ENCODE data around the gene C11orf68.

C11orf68 gene

DNA sequence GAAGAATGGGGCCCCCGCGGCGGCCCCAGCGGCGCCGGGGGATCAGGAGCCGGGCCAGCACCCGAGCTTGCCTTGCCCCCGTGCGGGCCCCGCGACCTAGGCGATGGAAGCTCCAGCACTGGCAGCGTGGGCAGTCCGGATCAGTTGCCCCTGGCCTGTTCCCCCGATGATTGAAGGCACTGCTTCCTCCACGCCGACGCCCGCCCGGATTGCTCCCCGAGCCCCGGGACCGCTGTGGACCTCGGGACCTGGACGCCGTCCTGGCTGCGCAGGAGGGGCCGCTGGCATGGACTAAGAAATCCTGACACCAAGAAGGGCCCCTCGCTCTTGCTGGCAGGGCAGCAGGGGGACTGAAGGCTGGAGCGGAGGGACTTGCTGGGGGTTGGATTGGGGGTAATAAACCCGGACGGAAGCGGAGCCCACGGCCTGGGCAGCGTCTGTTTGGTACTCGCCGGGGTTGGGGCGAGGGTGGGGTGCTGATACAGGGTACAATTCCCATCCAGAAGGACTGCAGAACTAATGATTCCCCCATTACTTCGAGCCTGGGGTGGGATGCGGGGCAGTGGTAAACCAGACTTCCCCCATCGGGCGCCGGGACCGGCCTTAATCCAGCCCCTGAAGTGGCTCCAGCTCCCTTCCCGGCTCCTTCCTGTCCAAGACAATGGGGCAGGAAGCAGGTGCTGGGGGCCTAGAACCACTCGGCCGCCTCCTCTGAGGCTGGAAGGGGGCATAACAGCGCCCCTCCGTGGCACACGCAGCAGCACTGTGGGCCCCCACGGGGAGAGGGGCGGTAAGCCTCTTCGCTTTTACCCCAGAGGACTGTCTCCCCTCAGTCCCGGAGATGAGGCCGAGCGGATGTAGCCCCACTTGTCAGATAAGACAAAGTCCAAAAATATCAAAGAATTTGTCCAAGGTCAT is 27.4 kb downstream of the C11orf68 start:
- peak in 1 of 2 experiments; percentile 42 for DNase-seq (ENCODE audit: low read depth in 2 of 2)

DNA sequence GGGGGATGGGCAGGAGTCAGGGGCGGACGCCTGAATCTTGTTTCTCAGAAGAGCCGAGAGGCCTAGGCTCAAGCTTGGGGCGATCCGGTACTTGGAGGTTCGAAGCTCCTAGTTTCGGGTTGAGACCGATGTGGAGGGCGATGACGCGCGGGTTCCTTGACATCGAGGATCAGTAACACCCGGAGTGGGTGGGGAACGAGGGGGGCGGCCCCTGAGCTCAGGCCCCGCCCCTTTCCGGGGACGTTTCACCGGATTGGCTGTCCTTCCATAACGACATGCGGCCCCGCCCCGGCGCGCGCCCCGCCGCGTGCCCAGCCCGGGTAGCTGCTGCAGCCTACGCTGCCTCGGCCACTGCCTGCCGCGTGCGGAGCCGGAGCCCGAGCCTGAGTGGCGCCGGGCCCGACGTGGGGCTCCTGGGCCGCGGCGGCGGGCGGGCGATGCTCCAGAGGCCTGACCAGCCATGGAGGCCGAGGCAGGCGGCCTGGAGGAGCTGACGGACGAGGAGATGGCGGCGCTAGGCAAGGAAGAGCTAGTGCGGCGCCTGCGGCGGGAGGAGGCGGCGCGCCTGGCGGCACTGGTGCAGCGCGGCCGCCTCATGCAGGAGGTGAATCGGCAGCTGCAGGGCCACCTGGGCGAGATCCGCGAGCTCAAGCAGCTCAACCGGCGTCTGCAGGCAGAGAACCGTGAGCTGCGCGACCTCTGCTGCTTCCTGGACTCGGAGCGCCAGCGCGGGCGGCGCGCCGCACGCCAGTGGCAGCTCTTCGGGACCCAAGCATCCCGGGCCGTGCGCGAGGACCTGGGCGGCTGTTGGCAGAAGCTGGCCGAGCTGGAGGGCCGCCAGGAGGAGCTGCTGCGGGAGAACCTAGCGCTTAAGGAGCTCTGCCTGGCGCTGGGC is 28.3 kb downstream of the C11orf68 start, which contains the start of gene CCDC85B:
Gene CCDC85B, plus strand, starts transcription at position 350 of the 895 bp plus-strand sequence. Its CDS starts 111 bp downstream, at position 461.
- DNase-seq (ENCODE audit: low read depth in 2 of 2), result peak; percentile 98 to 99

DNA sequence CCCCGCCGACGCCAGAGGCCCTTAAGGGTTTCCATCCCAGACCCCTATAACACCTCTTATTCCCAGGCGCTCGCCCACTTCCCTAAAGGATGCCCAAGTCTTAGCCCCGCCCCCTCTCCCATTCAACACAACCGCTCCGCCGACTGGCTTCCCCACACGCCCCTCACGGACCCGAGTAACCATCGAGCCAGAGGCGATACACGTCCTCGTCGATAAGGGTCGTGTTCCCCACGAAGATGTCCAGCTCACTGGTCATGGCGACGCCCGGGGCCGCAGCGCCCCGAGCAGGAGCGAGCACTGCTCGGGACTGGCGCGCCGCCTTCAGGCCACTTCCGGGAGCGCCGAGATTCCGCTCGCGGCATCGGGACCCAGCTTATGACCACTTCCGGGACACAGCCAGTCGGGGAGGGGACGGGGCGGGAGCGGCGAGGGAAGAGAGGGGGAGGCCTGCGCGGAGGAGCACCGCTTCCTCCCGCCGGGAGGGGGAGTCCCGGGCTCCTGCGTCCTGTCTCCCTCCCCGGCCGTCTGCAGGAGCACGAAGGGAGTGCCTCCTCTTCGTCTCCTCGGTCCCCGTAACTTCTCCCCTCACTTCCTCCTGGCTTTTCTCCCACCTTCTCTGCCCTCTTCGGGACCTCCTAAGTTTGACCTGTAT is 30.6 kb downstream of the C11orf68 start, which contains the start of gene FIBP:
Gene FIBP, minus strand, starts transcription at position 309 of the 652 bp plus-strand sequence. Its CDS starts 53 bp downstream, at position 256.
- DNase-seq (ENCODE audit: low read depth in 2 of 2), result peak; percentile 90 to 96

DNA sequence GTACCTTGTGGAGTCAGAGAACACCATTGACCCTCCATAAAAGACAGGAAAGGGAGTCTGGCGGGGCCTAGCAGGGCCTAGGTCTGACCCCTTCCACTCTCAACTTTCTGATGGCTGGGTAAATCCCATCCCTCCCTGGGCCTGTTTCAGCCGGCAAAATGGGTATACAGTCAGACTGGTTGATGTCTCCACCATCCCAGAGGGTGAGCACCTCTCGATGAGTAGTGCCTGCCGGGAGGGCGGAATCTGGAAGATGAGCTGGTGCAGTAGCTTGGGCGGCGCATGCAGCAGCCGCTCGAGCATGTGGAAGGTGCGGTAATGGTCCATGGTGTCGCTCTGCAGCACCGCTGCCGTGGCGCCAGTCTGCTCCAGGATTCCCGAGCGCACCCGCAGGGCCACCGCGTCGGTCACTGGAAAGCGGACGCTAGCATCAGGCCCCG is 31.1 kb downstream of the C11orf68 start:
- DNase-seq (ENCODE audit: low read depth in 2 of 2), result no peak

DNA sequence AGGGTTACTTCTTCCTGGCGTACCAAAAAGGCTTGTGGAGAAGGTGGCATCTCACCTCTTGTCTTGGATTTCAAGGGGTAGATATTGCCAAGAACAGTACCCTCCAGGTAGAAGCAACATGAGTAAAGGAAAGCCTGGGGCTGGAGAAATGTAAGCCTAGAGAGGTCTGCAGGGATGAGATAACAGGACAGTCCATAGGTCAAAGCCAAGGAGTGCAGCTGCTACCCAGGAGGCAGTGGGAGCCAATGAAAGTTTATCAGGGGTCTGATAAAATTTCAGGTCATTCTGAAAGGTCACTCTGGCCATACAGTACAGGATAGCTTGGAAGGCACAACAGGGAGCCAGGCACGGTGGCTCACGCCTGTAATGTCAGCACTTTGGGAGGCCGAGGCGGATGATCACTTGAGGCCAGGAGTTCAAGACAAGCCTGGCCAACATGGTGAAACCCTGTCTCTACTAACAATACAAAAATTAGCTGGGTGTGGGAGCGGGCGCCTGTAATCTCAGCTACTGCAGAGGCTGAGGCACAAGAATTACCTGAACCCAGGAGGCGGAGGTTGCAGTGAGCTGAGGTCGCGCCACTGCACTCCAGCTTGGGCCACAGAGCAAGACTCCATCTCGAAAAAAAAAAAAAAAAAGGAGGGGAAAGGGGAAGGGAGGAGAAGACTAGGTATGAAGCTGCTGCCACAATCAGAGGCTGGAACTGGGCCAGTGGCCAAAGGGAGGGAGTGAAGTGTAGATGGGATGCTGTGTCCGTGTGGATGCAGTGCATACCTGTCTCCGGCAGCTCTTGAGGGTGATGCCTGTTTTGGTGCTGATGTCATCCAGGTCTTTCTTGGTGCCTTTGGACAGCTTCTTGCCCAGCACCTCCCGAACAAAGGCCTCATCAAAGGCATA is 31.8 kb downstream of the C11orf68 start:
- DNase-seq (ENCODE audit: low read depth in 2 of 2), result no peak

DNA sequence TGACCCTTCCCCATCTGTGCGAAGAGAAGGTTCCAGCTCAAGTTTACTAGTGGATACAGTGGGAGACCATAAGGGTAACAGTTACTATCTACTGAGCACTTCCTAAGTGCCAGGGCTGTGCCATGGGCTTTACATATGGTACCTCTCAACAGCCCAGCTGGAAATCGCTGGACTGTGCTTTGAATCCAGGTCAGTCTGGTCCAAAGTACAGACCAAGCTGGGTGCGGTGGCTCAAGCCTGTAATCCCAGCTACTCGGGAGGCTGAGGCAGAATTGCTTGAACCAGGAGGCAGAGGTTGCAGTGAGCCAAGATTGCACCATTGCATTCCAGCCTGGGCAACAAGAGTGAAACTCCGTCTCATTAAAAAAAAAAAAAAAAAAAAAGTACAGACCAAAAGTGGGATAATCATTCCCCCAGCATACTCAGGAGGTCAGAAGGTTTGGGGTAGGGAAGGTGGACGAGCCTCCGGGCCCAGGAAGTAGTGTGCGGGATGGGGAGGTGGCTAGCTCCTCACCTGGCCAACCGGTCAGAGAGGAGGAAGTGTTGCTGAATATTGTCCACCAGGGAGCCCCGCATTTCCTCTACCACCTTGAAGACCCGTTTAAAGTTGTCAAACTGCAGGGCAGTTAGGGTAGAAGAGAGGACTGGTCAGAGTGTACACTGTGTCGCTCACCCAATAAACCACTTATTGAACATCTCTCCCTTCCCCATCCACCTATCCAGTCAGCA is 32.9 kb downstream of the C11orf68 start:
- no peak for DNase-seq (ENCODE audit: low read depth in 2 of 2)

DNA sequence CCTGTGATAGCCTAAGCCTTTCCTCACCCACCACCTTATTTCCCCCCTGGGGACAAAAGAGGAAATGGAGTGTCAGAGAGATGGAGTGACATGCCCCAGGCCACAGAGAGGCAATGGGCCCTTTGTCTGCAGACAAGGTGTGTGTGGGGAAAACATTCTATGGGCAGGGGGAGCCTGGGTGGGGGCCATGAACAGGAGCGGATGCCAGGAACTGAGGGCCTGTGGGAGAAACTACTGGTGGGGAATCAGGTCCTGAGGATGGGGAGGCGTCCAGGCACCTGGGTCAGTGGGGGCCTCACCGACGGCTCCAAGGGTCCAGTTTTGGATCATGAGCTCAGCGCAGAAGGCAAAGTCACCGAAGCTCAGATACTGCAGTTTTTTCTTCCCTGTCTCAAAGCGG is 33.6 kb downstream of the C11orf68 start:
- DNase-seq (ENCODE audit: low read depth in 2 of 2), result no peak

DNA sequence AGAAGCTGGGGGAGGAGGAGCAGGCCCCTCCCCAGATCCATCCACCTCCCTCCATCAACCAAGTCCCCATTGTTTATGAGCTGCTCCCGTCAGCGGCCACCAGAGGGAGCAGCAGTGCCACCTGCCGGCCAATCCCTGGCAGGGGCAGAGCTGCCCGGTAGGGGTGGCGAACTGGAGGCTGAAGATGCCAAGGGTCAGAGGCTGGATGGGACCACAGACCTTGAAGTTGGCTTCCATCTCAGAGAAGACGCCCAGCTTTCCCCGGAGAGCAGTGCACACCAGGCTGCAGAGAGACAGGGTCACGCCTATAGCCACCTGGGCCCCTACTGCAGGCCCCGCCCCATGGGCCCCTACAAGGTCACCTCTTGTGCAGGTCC is 34.2 kb downstream of the C11orf68 start:
- DNase-seq (ENCODE audit: low read depth in 2 of 2), result peak in 1 of 2 experiments; percentile 74

DNA sequence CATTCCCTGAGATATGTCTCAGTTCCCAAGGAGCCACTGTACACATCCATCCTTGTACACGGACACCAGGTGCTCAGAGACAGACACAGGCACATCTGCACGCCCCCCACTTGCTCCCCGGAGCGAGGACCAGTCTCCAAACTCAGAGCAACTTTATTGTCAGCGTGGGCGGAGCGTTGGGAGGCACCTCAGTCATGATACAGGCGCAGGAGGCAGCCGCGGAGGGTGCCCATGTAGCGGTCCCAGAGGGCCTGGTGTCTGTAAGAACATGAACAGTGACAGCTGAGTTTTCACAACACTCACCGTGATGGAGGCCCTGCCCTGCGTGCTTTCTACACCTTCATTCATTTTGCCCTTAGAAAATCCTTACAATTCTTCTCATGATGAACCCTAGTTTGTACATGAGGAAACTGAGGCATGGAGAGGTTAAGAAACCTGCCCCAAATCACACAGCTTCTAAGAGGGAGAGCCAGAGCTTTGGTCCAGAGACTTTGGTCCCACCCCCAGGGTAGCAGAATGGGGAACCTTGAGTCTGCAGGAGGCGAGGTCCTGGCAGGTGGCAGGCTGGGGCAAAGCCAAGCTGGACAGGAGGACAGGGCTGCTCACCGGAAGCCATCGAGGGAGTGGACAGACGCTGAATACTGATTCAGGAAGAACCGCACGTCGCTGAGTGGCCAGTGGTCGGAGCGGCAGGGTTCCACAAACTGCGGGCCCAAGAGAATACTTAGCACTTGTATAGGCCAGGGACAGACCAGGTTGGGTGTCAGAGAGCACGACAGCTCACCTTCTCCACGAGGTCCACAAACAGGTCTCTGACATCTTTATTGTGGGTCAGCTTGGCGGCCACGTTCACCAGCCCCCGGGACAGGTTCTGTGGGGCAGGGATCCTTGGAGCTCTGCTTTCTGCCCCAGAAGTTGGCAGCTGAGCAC is 34.8 kb downstream of the C11orf68 start:
- no peak for DNase-seq (ENCODE audit: low read depth in 2 of 2)

DNA sequence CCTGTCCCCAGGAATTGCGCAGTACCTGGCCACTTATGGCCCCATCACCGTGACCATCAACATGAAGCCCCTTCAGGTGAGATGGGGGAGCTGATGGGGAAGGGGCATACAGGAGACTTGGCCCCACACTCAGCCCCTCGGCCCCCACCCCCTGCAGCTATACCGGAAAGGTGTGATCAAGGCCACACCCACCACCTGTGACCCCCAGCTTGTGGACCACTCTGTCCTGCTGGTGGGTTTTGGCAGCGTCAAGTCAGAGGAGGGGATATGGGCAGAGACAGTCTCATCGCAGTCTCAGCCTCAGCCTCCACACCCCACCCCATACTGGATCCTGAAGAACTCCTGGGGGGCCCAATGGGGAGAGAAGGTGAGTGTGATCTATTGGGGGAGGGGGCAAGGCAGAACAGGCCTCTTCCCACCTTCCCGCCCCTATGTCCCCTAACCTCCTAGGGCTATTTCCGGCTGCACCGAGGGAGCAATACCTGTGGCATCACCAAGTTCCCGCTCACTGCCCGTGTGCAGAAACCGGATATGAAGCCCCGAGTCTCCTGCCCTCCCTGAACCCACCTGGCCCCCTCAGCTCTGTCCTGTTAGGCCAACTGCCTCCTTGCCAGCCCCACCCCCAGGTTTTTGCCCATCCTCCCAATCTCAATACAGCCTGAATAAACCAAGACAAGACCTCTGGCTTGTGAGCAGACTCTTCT is 35.7 kb downstream of the C11orf68 start:
- no peak for DNase-seq (ENCODE audit: low read depth in 2 of 2)

DNA sequence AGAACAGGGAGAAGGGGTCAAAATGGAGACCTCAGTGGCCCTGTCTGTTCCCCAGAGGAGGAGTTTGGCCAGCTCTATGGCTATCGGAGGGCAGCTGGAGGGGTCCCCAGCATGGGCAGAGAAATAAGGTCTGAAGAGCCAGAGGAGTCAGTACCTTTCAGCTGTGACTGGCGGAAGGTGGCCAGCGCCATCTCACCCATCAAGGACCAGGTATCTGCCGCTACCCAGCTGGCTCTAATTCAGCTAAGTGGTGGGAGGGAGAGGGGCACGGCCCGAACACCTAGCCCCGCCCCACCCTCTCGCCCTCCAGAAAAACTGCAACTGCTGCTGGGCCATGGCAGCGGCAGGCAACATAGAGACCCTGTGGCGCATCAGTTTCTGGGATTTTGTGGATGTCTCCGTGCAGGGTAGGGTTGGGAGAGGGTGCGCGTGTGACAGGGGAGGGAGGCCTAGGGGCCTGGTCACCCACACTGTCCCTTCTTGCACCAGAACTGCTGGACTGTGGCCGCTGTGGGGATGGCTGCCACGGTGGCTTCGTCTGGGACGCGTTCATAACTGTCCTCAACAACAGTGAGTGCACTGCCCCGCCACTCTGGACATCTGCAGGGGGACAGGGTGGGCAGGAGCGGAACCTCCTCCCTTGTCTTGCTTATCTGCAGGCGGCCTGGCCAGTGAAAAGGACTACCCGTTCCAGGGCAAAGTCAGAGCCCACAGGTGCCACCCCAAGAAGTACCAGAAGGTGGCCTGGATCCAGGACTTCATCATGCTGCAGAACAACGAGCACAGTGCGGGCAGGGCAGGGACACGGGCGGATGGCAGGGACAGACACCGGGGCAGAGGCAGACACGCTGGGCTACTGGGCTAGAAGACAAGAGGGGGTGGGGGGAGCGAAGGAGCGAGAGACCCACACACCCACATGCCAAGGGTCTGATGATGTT is 36.5 kb downstream of the C11orf68 start:
- no peak for DNase-seq (ENCODE audit: low read depth in 2 of 2)

DNA sequence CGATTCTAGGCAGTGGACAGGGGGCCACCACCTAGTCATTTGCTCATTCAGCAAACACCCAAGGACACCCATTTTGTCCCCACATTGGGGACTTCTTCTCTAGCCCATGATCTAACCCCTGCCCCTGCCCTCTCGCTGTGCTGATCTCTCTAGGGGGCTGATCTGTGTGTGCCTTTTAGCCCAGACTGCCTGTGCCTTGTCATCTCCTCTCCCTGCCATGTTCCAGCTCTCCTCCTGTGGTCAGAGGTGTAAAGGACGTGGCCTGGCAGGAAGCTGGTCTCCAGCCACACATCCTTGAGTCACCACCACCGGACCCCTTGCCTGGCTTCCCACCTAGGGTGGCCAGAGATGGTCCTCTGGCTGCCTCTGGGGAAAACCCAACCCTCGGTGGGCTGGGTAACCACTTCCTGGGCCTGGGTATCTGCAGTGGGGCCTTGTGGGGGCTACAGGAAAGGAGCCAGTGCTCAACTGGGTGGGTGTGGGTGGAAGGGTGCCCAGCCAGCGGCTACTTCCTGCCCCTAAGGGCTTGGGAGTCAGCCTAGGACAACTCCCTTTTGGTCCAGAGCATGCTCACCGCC is 37.9 kb downstream of the C11orf68 start:
- no peak for DNase-seq (ENCODE audit: low read depth in 2 of 2)

DNA sequence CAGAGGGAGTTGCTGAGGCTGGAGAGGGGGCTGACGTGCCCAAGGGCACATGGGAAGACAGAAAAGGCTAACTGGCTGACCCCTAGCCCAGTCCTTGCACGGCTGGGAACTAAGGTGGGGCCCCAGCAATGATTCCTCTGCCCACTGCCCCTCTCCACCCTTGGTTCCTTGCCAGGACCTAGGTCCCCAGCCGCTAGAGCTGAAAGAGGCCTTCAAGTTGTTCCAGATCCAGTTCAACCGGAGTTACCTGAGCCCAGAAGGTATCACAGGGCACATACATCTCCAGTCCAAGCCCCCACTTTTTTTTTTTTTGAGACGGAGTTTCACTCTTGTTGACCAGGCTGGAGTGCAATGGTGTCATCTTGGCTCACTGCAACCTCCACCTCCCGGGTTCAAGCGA is 38.8 kb downstream of the C11orf68 start:
- no peak for DNase-seq (ENCODE audit: low read depth in 2 of 2)

DNA sequence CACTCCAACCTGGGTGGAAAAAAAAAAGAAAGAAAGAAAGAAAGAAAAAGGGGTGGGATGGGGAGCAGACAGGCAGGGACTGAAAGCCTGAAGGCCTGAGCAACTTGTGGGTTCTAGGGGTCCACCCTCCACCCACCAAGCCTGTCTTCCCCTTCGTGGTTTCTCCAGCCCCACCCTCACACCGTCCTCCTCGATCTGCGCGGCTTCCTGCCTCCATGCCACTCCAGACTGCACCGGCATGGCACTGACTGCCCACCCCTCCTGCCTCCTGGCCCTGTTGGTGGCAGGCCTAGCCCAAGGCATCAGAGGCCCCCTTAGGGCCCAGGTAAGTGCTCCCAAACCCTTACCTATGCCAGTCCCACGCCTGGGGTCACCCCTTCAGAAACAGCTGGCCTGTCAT is 39.2 kb downstream of the C11orf68 start, which contains the start of gene CTSW:
Gene CTSW, plus strand, starts transcription at position 221 of the 400 bp plus-strand sequence. Its CDS starts 18 bp downstream, at position 239.
- no peak for DNase-seq (ENCODE audit: low read depth in 2 of 2)

DNA sequence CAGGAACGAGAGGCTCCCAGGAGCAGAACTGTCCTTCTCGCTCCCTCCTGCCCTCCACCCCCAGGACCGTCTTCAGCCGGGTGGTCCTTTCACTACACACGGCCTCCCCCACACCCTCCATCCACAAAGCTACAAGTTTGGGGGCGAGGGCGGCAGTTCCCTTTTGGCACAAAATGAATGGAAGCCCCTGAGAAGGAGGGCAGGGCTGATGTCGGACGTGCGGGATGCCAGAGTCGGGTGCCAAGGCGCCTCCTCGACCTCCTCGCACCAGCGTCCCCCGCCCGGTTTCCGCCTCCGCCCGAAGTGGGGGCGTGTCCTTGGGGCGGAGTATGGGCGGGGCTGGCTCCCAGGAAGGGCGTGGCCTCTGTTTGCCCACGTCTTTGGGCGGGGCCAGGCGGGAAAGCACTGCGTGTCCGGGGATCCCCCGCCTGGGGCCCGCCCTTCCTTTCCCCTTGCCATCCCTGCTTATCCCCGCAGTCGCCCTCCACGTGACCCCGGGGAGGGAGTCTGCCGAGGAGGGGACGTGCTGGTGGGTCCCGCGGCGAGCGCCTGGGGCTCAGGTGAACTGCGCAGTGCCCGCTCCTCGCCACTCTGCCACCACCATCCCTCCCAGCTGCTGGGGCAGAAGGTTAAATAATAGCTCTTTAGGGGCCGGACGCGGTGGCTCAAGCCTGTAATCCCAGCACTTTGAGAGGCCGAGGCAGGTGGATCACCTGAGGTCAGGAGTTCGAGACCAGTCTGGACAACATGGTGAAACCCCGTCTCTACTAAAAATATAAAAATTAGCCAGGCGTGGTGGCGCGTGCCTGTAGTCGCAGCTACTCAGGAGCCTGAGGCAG is 45.3 kb downstream of the C11orf68 start:
- peak; percentile 92 to 94 for DNase-seq (ENCODE audit: low read depth in 2 of 2)
